BE2C (cell line): Measurements from ENCODE around the gene EXOC4.

Source experiments
- DNase-seq: peaks from one replicate; pipeline ENCODE4 v3.0.0-alpha.2; 2020
- H3K27me3 ChIP-seq: fragments of 250-450 bp; sonication (Bioruptor Pico); 2 replicates; pipeline ENCODE4 v1.5.1; 2020; ENCODE audit warnings: mild to moderate bottlenecking
- H3K36me3 ChIP-seq: fragments of 250-450 bp; sonication (Bioruptor Pico); 2 replicates; pipeline ENCODE4 v1.5.1; 2020; ENCODE audit warnings: mild to moderate bottlenecking
- H3K4me1 ChIP-seq: fragments of 250-450 bp; sonication (Bioruptor Pico); 2 replicates; pipeline ENCODE4 v1.5.1; 2020
- H3K4me3 ChIP-seq: 2 replicates; pipeline ENCODE4 v1.5.1; 2011; ENCODE audit warnings: low read depth, low read length
- H3K9me3 ChIP-seq: fragments of 250-450 bp; sonication (Bioruptor Pico); 2 replicates; pipeline ENCODE4 v1.5.1; 2020
- CTCF ChIP-seq: IDR thresholded peaks from 2 replicates; pipeline ENCODE4 v1.5.1; 2012; ENCODE audit warnings: mild to moderate bottlenecking, low read depth, low read length

Gene EXOC4

GRCh38 chr7:133518718-133519117 lies 265.8 kb downstream of the EXOC4 start:
- Histone ChIP-seq H3K27me3 (no peaks in the 10 kb centered on the region), H3K36me3 (no peaks in the 10 kb centered on the region), H3K4me1 (no peaks in the 10 kb centered on the region), H3K4me3 (no peak overlapping the region), H3K9me3 (no peaks in the 10 kb centered on the region)
- DNase-seq, result no peak
- TF ChIP-seq CTCF, result no peak

- H3K9me3 ChIP-seq, result no peaks in the 10 kb centered on the region
- H3K27me3 ChIP-seq, result no peaks in the 10 kb centered on the region
- H3K36me3 ChIP-seq, result no peaks in the 10 kb centered on the region
- no peak overlapping the region for H3K4me3 ChIP-seq
- no peaks in the 10 kb centered on the region for H3K4me1 ChIP-seq
- no peak for DNase-seq
- TF ChIP-seq CTCF, result no peak
Measured at GRCh38 chr7:133520248-133520647, 267.4 kb downstream of the EXOC4 start.

GRCh38 chr7:133522501-133522900 lies 269.6 kb downstream of the EXOC4 start:
- H3K36me3 ChIP-seq, result peaks cover under 1% of the 10 kb centered on the region; the same call in 1 of the 2 replicates
- H3K4me1 ChIP-seq, result no peaks in the 10 kb centered on the region
- H3K4me3 ChIP-seq, result no peak overlapping the region
- no peak for TF ChIP-seq CTCF
- H3K9me3 ChIP-seq, result no peaks in the 10 kb centered on the region
- DNase-seq, result no peak
- no peaks in the 10 kb centered on the region for H3K27me3 ChIP-seq

- Histone ChIP-seq H3K4me1 (peaks cover 4% of the 10 kb centered on the region; the same call in 1 of the 2 replicates), H3K36me3 (peaks cover 4% of the 10 kb centered on the region; the same call in 1 of the 2 replicates), H3K27me3 (no peaks in the 10 kb centered on the region), H3K9me3 (no peaks in the 10 kb centered on the region), H3K4me3 (no peak overlapping the region)
- DNase-seq, result no peak
- TF ChIP-seq CTCF, result no peak
Measured at GRCh38 chr7:133528796-133529195, 275.9 kb downstream of the EXOC4 start.

GRCh38 chr7:133529861-133530260 lies 277.0 kb downstream of the EXOC4 start:
- H3K27me3 ChIP-seq, result no peaks in the 10 kb centered on the region
- no peak for DNase-seq
- H3K4me1 ChIP-seq, result peaks cover 4% of the 10 kb centered on the region; the same call in 1 of the 2 replicates
- peak; percentile 17; the same call in 1 of the 2 replicates for TF ChIP-seq CTCF
- H3K36me3 ChIP-seq, result peaks cover 4% of the 10 kb centered on the region; the same call in 1 of the 2 replicates
- H3K4me3 ChIP-seq, result no peak overlapping the region
- no peaks in the 10 kb centered on the region for H3K9me3 ChIP-seq

- no peak for TF ChIP-seq CTCF
- Histone ChIP-seq H3K36me3 (peaks cover 4% of the 10 kb centered on the region; the same call in 1 of the 2 replicates), H3K27me3 (no peaks in the 10 kb centered on the region), H3K4me1 (peaks cover 4% of the 10 kb centered on the region; the same call in 1 of the 2 replicates), H3K4me3 (no peak overlapping the region), H3K9me3 (no peaks in the 10 kb centered on the region)
- DNase-seq, result no peak
Measured at GRCh38 chr7:133530682-133531081, 277.8 kb downstream of the EXOC4 start.
